PC-3 (cell line): Measurements from ENCODE around the gene PTPN12.

ENCODE experiments used
- CTCF ChIP-seq: fragments of 300-600 bp; sonication (generic); conservative IDR thresholded peaks from 2 replicates; pipeline ENCODE4 v1.5.1; 2017; ENCODE audit warnings: antibody characterized with exemption, low read depth, mild to moderate bottlenecking, low read length
- EZH2 ChIP-seq: fragments of 300-600 bp; sonication (generic); IDR thresholded peaks from one replicate; pipeline ENCODE4 v1.6.1; 2017; ENCODE audit warnings: antibody characterized with exemption, mild to moderate bottlenecking, low read length; ENCODE audit not compliant: unreplicated experiment

- TF ChIP-seq CTCF, result no peak
- TF ChIP-seq EZH2, result no peak
These were observed 150.1 kb downstream of the PTPN12 start for GRCh38 chr7:77687100-77687746.
